Measurements from ENCODE around the gene TANC1. TPM values are rescaled to one million over a fixed set of nuclear protein-coding genes. Genes with fewer than 3 reads are reported as not detected.

The TANC1 gene
- total and polyA plus RNA-seq, 2 donors (not counting 3 experiments of a cell fraction or from before 2014, with no cell fraction given): 58.9 to 99.4 TPM

DNA sequence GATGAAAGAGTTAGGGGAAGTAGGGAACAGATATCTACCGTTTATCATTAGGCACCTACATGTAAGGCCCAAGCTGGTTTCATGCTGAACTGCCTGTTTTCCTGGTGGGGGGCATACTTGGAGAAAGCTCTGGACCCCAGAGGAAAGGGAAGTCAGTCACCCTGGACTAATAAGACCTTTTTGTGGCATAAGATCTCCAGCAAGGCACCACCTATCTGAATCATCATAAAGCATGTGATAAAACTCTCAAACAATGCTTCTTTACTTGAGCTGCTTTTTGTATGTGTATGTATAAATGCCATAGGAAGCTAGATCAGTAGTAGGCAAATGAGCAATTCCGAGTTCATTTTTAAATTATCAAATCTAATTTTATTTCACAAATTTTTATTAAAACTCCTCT lies 104.8 kb downstream of the TANC1 start:
- no peaks in the 10 kb centered on the region for H3K36me3 ChIP-seq (ENCODE audit: control insufficient read depth in 2 of 2, extremely low read depth in 1 of 2, insufficient read depth in 2 of 2, low read length in 2 of 2)
- FAIRE-seq (peak; percentile 21), DNase-seq (ENCODE audit: low read depth, low spot score) (peak; percentile 79)
- H3K9me3 ChIP-seq (replicated peaks; ENCODE audit: control insufficient read depth, insufficient read depth, low read length): no peaks in the 10 kb centered on the region
- H3K4me1 ChIP-seq (ENCODE audit: control insufficient read depth, extremely low read depth, insufficient read depth, low read length): peaks cover 77% of the 10 kb centered on the region
- no TSS peak for BruUV-seq (replicated peaks)
- dilution Hi-C loops (cut with MboI; ENCODE audit: extremely low pct_ligation_motif_present, low sequenced_read_pairs) (no loop called here), intact Hi-C loops (cut with micrococcal nuclease) (loop anchor here (1.0 to 2.0 kb wide), 3 partner anchors 13 to 26 kb away; no protein-coding TSS in a partner anchor)
- H3K9me1 ChIP-seq (replicated peaks; ENCODE audit: control insufficient read depth, extremely low read depth, insufficient read depth, low read length): no peaks in the 10 kb centered on the region
- H3K4me2 ChIP-seq (ENCODE audit: insufficient read depth, low read length): peak overlapping the region; percentile 75
- TF ChIP-seq, protein P1, sequence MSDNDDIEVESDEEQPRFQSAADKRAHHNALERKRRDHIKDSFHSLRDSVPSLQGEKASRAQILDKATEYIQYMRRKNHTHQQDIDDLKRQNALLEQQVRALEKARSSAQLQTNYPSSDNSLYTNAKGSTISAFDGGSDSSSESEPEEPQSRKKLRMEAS (IDR thresholded peaks at IDR 0.05; ENCODE audit: insufficient read depth, insufficient read length): no peak
- TF ChIP-seq POLR2AphosphoS5 (IDR thresholded peaks at IDR 0.05; ENCODE audit: insufficient read depth, low read depth, low read length) (peak; percentile 16), FOS (IDR thresholded peaks at IDR 0.05; ENCODE audit: borderline replicate concordance, insufficient read depth, low read length) (peak; percentile 55), JUN (IDR thresholded peaks at IDR 0.05; ENCODE audit: borderline replicate concordance, insufficient read depth, insufficient read length, low read depth) (peak; percentile 45), MYC (IDR thresholded peaks at IDR 0.05; ENCODE audit: low read depth, low read length) (no peak), POLR2A (IDR thresholded peaks at IDR 0.05; ENCODE audit: low read depth, low read length) (no peak), GATA2 (IDR thresholded peaks at IDR 0.05; ENCODE audit: insufficient read depth, insufficient read length, low read depth, low read length) (peak; percentile 36), EZH2 (IDR thresholded peaks at IDR 0.05; ENCODE audit: borderline replicate concordance, low read depth, low read length, severe bottlenecking) (no peak)
- TF ChIP-seq, protein P2, sequence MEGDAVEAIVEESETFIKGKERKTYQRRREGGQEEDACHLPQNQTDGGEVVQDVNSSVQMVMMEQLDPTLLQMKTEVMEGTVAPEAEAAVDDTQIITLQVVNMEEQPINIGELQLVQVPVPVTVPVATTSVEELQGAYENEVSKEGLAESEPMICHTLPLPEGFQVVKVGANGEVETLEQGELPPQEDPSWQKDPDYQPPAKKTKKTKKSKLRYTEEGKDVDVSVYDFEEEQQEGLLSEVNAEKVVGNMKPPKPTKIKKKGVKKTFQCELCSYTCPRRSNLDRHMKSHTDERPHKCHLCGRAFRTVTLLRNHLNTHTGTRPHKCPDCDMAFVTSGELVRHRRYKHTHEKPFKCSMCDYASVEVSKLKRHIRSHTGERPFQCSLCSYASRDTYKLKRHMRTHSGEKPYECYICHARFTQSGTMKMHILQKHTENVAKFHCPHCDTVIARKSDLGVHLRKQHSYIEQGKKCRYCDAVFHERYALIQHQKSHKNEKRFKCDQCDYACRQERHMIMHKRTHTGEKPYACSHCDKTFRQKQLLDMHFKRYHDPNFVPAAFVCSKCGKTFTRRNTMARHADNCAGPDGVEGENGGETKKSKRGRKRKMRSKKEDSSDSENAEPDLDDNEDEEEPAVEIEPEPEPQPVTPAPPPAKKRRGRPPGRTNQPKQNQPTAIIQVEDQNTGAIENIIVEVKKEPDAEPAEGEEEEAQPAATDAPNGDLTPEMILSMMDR (IDR thresholded peaks at IDR 0.05; ENCODE audit: extremely low read depth in 1 of 2, insufficient read depth in 1 of 2, low read depth in 1 of 2, low read length in 2 of 2): no peak
- CTCF ChIA-PET: interaction anchor here (0.6 to 3.1 kb wide), 8 partner anchors 9 to 86 kb away, joined by 3 to 12 read pairs (median 7); no protein-coding TSS in a partner anchor
- H2AFZ ChIP-seq (ENCODE audit: low read depth, low read length): no peak overlapping the region
- peak overlapping the region; percentile 70 for H3K9ac ChIP-seq (replicated peaks; ENCODE audit: extremely low read depth, insufficient read depth, low read length)
- H4K20me1 ChIP-seq (replicated peaks; ENCODE audit: control insufficient read depth, extremely low read depth, insufficient read depth, low read length): no peaks in the 10 kb centered on the region
- H3K27me3 ChIP-seq (ENCODE audit: control insufficient read depth in 2 of 2, insufficient read depth in 2 of 2, low read length in 2 of 2): no peaks in the 10 kb centered on the region
- peaks cover 38% of the 10 kb centered on the region for H3K79me2 ChIP-seq (ENCODE audit: control insufficient read depth, insufficient read depth, low read length)
- H3K27ac ChIP-seq (ENCODE audit: insufficient read depth, low read depth, low read length): peak overlapping the region; percentile 85
- H3K4me3 ChIP-seq (replicated peaks in 1 of 3; ENCODE audit: insufficient read depth in 1 of 3, low read depth in 1 of 3, low read length in 3 of 3): peak overlapping the region in 1 of 3 experiments; percentile 26
- POLR2A ChIA-PET: interaction anchor here (0.5 kb wide), 1 partner anchor 74 kb away, joined by 4 read pairs; no protein-coding TSS in a partner anchor
